OCI-LY3 (cell line): Measurements from ENCODE around the gene DDB1.

Experiments
- H2AFZ ChIP-seq: fragments of 200-600, 300-600 bp; shearing (Covaris generic); 2 replicates; pipeline ENCODE4 v1.6.0; 2014; ENCODE audit warnings: antibody characterized with exemption, low read depth, low read length
- H3K27ac ChIP-seq: fragments of 200-600, 300-600 bp; sonication (generic); 2 replicates; pipeline ENCODE4 v1.5.1; 2014; ENCODE audit warnings: mild to moderate bottlenecking, low read length, moderate library complexity, mixed read lengths
- H3K27me3 ChIP-seq: fragments of 200-600, 300-600 bp; sonication (generic); 2 replicates; pipeline ENCODE4 v1.6.1; 2014; ENCODE audit warnings: low read depth, low read length, mixed read lengths
- H3K36me3 ChIP-seq: fragments of 200-600, 300-600 bp; sonication (generic); replicated peaks from 2 replicates; pipeline ENCODE3; 2014; ENCODE audit warnings: low read depth, low read length, mixed read lengths
- H3K4me1 ChIP-seq: fragments of 300-600, 200-600 bp; sonication (generic); 2 replicates; pipeline ENCODE4 v1.6.1; 2014; ENCODE audit warnings: low read length, mixed read lengths
- H3K4me2 ChIP-seq: fragments of 200-600, 300-600 bp; sonication (generic); 2 replicates; pipeline ENCODE4 v1.6.1; 2014; ENCODE audit warnings: low read length, mixed read lengths
- H3K4me3 ChIP-seq: fragments of 300-600, 200-600 bp; sonication (generic); 2 replicates; pipeline ENCODE4 v1.5.1; 2014; ENCODE audit warnings: antibody characterized with exemption, mild to moderate bottlenecking, low read length, moderate library complexity
- H3K79me2 ChIP-seq: fragments of 300-600, 200-600 bp; shearing (Covaris generic); 2 replicates; pipeline ENCODE4 v1.6.1; 2014; ENCODE audit warnings: mild to moderate bottlenecking, low read length, mixed read lengths
- H3K9ac ChIP-seq: fragments of 300-600, 200-600 bp; shearing (Covaris generic); 2 replicates; pipeline ENCODE4 v1.6.0; 2014; ENCODE audit warnings: mild to moderate bottlenecking, low read length, moderate library complexity
- H3K9me3 ChIP-seq: fragments of 200-600, 300-600 bp; shearing (Covaris generic); 2 replicates; pipeline ENCODE4 v1.6.1; 2014; ENCODE audit warnings: low read length, mixed read lengths; ENCODE audit not compliant: insufficient read depth
- H4K20me1 ChIP-seq: fragments of 200-600, 300-600 bp; sonication (generic); 2 replicates; pipeline ENCODE4 v1.6.1; 2016; ENCODE audit warnings: low read length, mixed read lengths; ENCODE audit not compliant: insufficient read depth
- EZH2phosphoT487 ChIP-seq: fragments of 200-600 bp; shearing (Covaris generic); IDR thresholded peaks from 2 replicates; pipeline ENCODE4 v1.6.1; 2018; ENCODE audit warnings: antibody characterized with exemption, mixed run types, low read depth
- TF ChIP-seq, protein P1 (sequence below): fragments of 200-600, 300-600 bp; sonication (generic); IDR thresholded peaks from 2 replicates; pipeline ENCODE4 v1.5.1; 2014; ENCODE audit warnings: antibody characterized with exemption, low read length, low read depth

Gene DDB1

DNA sequence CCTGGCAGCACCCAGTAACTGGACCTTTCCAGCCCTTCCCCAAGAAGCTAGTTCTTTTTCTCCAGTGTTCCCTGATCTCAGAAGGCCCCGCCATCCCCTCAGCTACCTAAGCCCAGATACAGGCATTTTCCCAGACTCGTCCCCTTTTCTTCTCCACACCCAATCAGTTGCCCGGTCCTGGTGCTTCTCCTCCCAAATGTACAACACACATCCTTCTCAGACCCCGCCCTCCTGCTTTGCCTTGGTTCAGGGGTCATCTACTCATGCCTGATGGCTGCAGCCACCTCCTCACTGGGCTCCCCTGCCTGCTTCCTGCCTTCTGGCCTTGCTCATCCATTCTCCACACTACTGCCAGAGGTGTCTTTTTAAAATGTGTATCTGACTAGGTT is 6.6 kb upstream of the DDB1 start:
- Histone ChIP-seq H3K36me3 (peaks cover 13% of the 10 kb centered on the region), H3K27me3 (no peaks in the 10 kb centered on the region), H3K79me2 (no peaks in the 10 kb centered on the region), H4K20me1 (no peaks in the 10 kb centered on the region), H3K9me3 (no peaks in the 10 kb centered on the region), H3K27ac (no peak overlapping the region), H3K4me1 (peaks cover 17% of the 10 kb centered on the region), H3K4me2 (no peak overlapping the region), H2AFZ (no peak overlapping the region), H3K4me3 (no peak overlapping the region), H3K9ac (no peak overlapping the region)
- TF ChIP-seq EZH2phosphoT487 = no peak
- TF ChIP-seq, protein P1, sequence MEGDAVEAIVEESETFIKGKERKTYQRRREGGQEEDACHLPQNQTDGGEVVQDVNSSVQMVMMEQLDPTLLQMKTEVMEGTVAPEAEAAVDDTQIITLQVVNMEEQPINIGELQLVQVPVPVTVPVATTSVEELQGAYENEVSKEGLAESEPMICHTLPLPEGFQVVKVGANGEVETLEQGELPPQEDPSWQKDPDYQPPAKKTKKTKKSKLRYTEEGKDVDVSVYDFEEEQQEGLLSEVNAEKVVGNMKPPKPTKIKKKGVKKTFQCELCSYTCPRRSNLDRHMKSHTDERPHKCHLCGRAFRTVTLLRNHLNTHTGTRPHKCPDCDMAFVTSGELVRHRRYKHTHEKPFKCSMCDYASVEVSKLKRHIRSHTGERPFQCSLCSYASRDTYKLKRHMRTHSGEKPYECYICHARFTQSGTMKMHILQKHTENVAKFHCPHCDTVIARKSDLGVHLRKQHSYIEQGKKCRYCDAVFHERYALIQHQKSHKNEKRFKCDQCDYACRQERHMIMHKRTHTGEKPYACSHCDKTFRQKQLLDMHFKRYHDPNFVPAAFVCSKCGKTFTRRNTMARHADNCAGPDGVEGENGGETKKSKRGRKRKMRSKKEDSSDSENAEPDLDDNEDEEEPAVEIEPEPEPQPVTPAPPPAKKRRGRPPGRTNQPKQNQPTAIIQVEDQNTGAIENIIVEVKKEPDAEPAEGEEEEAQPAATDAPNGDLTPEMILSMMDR = no peak

DNA sequence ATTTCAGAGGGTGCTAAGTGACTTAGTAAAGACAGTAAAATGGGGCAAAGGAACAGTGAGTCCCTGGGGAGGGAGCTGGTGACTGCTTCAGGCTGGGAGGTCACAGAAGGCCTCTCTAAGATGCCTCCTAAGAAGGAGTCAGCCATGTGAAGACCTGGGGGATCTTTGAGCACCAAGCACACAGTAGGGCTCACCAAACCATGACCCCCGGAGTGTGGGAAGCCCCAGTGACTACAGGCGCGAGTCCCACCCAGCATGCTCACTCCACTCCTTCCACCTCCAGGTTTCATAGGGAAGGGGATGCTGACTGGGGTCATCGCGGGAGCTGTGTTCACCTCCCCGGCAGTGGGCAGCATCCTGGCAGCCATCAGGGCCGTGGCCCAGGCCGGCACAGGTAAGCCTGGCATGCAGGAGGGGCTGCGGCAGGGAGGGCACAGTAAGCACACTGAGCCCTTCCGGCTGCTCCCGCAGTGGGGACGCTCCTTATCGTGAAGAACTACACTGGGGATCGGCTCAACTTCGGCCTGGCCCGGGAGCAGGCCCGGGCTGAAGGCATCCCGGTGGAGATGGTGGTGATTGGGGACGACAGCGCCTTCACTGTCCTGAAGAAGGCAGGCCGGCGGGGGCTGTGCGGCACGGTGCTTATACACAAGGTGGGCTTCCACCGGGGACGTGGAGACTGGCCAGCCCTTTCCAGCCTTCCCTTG is 6.0 kb upstream of the DDB1 start:
- H3K9ac ChIP-seq = no peak overlapping the region
- H3K27ac ChIP-seq = no peak overlapping the region
- no peaks in the 10 kb centered on the region for H3K27me3 ChIP-seq
- no peaks in the 10 kb centered on the region for H4K20me1 ChIP-seq
- H3K79me2 ChIP-seq = peaks cover 2% of the 10 kb centered on the region; the same call in 1 of the 2 replicates
- no peak overlapping the region for H3K4me2 ChIP-seq
- H3K36me3 ChIP-seq = peaks cover 12% of the 10 kb centered on the region
- peaks cover 19% of the 10 kb centered on the region for H3K4me1 ChIP-seq
- no peak overlapping the region for H3K4me3 ChIP-seq
- TF ChIP-seq EZH2phosphoT487 = no peak
- TF ChIP-seq, protein P1 = no peak
- H3K9me3 ChIP-seq = no peaks in the 10 kb centered on the region
- no peak overlapping the region for H2AFZ ChIP-seq

DNA sequence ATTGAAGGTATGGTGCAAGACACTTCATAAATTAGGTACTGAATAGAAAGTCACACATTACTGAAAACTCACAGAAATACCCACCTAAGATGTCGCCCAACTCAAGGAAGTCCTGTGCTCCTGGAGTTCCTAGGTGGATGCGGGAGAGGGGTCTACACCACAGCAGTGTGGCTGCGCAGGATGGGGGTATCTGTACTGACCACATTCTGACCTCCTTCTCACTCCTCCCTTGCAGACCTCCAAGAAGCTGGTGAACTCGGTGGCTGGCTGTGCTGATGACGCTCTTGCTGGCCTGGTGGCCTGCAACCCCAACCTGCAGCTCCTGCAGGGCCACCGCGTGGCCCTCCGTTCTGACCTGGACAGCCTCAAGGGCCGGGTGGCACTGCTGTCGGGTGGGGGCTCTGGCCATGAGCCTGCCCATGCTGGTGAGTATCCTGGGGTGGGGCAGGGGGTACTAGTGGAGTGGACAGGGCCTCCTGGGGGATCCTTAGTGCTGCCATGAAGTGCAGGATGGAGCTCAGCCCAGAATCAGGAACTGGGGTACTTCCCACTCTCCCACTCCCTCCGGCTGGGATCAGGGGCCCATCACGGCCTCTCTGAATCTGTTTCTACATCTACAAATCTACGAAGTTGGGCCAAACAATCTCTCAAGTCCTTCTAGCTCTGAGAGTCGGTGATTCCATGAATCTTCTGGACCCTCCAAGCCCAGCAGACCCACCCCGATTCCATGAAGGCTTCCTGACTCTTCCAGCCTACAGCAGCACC is 5.0 kb upstream of the DDB1 start:
- Histone ChIP-seq H3K4me1 (peaks cover 24% of the 10 kb centered on the region), H4K20me1 (no peaks in the 10 kb centered on the region), H2AFZ (no peak overlapping the region), H3K4me2 (no peak overlapping the region), H3K27me3 (no peaks in the 10 kb centered on the region), H3K4me3 (no peak overlapping the region), H3K36me3 (peaks cover 10% of the 10 kb centered on the region), H3K27ac (no peak overlapping the region), H3K9ac (no peak overlapping the region), H3K79me2 (peaks cover 12% of the 10 kb centered on the region), H3K9me3 (no peaks in the 10 kb centered on the region)
- TF ChIP-seq, protein P1 = no peak
- no peak for TF ChIP-seq EZH2phosphoT487
